B cell (primary cell): ENCODE data around the gene RFX3. TPM values are rescaled to one million over a fixed set of nuclear protein-coding genes. Genes with fewer than 3 reads are reported as not detected.

Source experiments
- ATAC-seq: fragments of 200-7000 bp; cut with Tn5 transposase; one replicate; pipeline ENCODE4 v1.10.0; 2021; ENCODE audit warnings: low read depth, mild to moderate bottlenecking, moderate number of reproducible peaks, moderate library complexity
- CTCF ChIA-PET: fragments of 350-600 bp; sonication (Branson Sonifier 250); formaldehyde crosslinking; loops from one replicate; lab custom pipeline; 2021; ENCODE audit warnings: antibody characterized with exemption, inconsistent platforms; lab: Charles Lee
- POLR2A ChIA-PET: fragments of 350-600 bp; sonication (Branson Sonifier 250); formaldehyde crosslinking; loops from one replicate; lab custom pipeline; 2021; ENCODE audit warnings: antibody characterized with exemption; lab: Charles Lee
- DNase-seq: peaks from one replicate; pipeline ENCODE4 v3.0.0; 2013
- H2AFZ ChIP-seq: 2 replicates; pipeline ENCODE4 v1.6.1; 2012; ENCODE audit warnings: mild to moderate bottlenecking, low read depth, low read length; ENCODE audit not compliant: insufficient read depth, poor library complexity, severe bottlenecking
- H3K27ac ChIP-seq, 2 donors: 1 replicate in 1 of 2; 2 replicates in 1 of 2; pipeline ENCODE4 v1.5.1; 2012 to 2013; ENCODE audit warnings: low read length in 2 of 2, mild to moderate bottlenecking in 2 of 2, moderate library complexity in 1 of 2
- H3K27me3 ChIP-seq, 4 experiments: fragments of 200-600 bp in 1 of 4; sonication (generic) in 1 of 4; replicated peaks in 1 of 4; 1 replicate in 2 of 4; 2 replicates in 2 of 4; pipeline versions ENCODE4 v1.6.1 to v1.7.0; 2013 to 2016; ENCODE audit warnings: low read length in 3 of 4, mild to moderate bottlenecking in 2 of 4, mixed read lengths in 1 of 4, moderate library complexity in 1 of 4; ENCODE audit not compliant: insufficient read depth in 4 of 4, control insufficient read depth in 3 of 4; ENCODE audit errors: control extremely low read depth in 1 of 4
- H3K36me3 ChIP-seq, 2 experiments: replicated peaks in 1 of 2; 1 replicate in 1 of 2; 2 replicates in 1 of 2; pipeline versions ENCODE4 v1.6.1 to v1.7.1; 2013; ENCODE audit warnings: low read length in 1 of 2; ENCODE audit not compliant: insufficient read depth in 2 of 2, control insufficient read depth in 1 of 2; ENCODE audit errors: control extremely low read depth in 1 of 2, extremely low read depth in 1 of 2
- H3K4me1 ChIP-seq, 2 donors: fragments of 200-600 bp in 1 of 2; sonication (generic) in 1 of 2; 1 replicate in 1 of 2; 2 replicates in 1 of 2; pipeline versions ENCODE4 v1.5.1 to v1.6.1; 2013 to 2017; ENCODE audit warnings: low read length in 2 of 2; ENCODE audit not compliant: control insufficient read depth in 2 of 2, insufficient read depth in 2 of 2
- H3K4me2 ChIP-seq: replicated peaks from 2 replicates; pipeline ENCODE3; 2012; ENCODE audit warnings: mild to moderate bottlenecking, low read depth, low read length; ENCODE audit not compliant: poor library complexity, severe bottlenecking
- H3K4me3 ChIP-seq, 5 experiments: fragments of 200-600 bp in 1 of 5; sonication (generic) in 1 of 5; 1 replicate in 3 of 5; 2 replicates in 2 of 5; pipeline versions ENCODE4 v1.5.1 to v1.7.0; 2011 to 2016; ENCODE audit warnings: low read length in 4 of 5, mild to moderate bottlenecking in 4 of 5, low read depth in 2 of 5, control low read depth in 1 of 5, moderate library complexity in 1 of 5; ENCODE audit not compliant: insufficient read depth in 1 of 5; ENCODE audit errors: control extremely low read depth in 1 of 5, extremely low read depth in 1 of 5
- H3K79me2 ChIP-seq: fragments of 200-600 bp; sonication (generic); one replicate; pipeline ENCODE4 v1.6.0; 2016; ENCODE audit warnings: low read length; ENCODE audit not compliant: control insufficient read depth, insufficient read depth
- H3K9ac ChIP-seq: fragments of 200-600 bp; sonication (generic); 2 replicates; pipeline ENCODE4 v1.6.1; 2017; ENCODE audit warnings: mild to moderate bottlenecking, low read length, moderate library complexity
- H3K9me3 ChIP-seq, 3 donors: one replicate each; pipeline versions ENCODE4 v1.6.1 to v1.7.1; 2013; ENCODE audit warnings: low read length in 2 of 3; ENCODE audit not compliant: control insufficient read depth in 2 of 3, insufficient read depth in 1 of 3; ENCODE audit errors: control extremely low read depth in 1 of 3
- H4K20me1 ChIP-seq: 2 replicates; pipeline ENCODE4 v1.6.0; 2012; ENCODE audit warnings: mild to moderate bottlenecking, low read length; ENCODE audit not compliant: insufficient read depth, control insufficient read depth, poor library complexity, severe bottlenecking
- H3K27ac Mint-ChIP-seq: one replicate; pipeline ENCODE4 v1.8.0; 2021; ENCODE audit warnings: mixed read lengths
- H3K27me3 Mint-ChIP-seq: one replicate; pipeline ENCODE4 v1.8.0; 2021; ENCODE audit warnings: mixed read lengths
- H3K4me1 Mint-ChIP-seq: one replicate; pipeline ENCODE4 v1.8.0; 2021; ENCODE audit warnings: mixed read lengths
- H3K4me3 Mint-ChIP-seq: one replicate; pipeline ENCODE4 v1.8.0; 2021; ENCODE audit warnings: mixed read lengths
- H3K9me3 Mint-ChIP-seq: one replicate; pipeline ENCODE4 v1.8.0; 2022; ENCODE audit warnings: mixed read lengths; ENCODE audit not compliant: insufficient read depth
- EZH2 ChIP-seq: IDR thresholded peaks from 2 replicates; pipeline ENCODE4 v1.6.1; 2012; ENCODE audit warnings: borderline replicate concordance, low read depth, mild to moderate bottlenecking, moderate library complexity, low read length; ENCODE audit not compliant: insufficient read depth, poor library complexity, severe bottlenecking
- WGBS: methylation state at CpG from one replicate; pipeline ENCODE4 v1.1.5; 2013; ENCODE audit warnings: missing lambda C conversion rate; ENCODE audit not compliant: insufficient coverage; 5-methylcytosine and 5-hydroxymethylcytosine counted together
- intact Hi-C: fragments of 100-400 bp; cut with micrococcal nuclease; formaldehyde crosslinking; loops from one replicate; pipeline ENCODE4 v1.10.0; 2022
- polyA plus RNA-seq: library from polyadenylated mRNA; depleted of rRNA; stranded (reverse); fragments of >200 nt; gene quantifications from 2 replicates; pipeline ENCODE4 v1.2.3, GENCODE V29; 2012
- total RNA-seq, 2 donors: library from RNA; stranded (reverse); fragments of 120-200 nt in 1 of 2; gene quantifications; 1 replicate in 1 of 2; 2 replicates in 1 of 2; pipeline versions ENCODE4 v1.2.3 to v1.2.4, GENCODE V29; 2013 to 2022
- TF ChIP-seq, protein P1 (sequence below): fragments of 200-600 bp; IDR thresholded peaks from one replicate; pipeline ENCODE4 v1.8.0; 2022; ENCODE audit warnings: antibody characterized with exemption, mild to moderate bottlenecking

The RFX3 gene
- total and polyA plus RNA-seq, 2 donors (not counting 1 experiment from before 2014, with no cell fraction given): 6.1 to 39.1 TPM

DNA sequence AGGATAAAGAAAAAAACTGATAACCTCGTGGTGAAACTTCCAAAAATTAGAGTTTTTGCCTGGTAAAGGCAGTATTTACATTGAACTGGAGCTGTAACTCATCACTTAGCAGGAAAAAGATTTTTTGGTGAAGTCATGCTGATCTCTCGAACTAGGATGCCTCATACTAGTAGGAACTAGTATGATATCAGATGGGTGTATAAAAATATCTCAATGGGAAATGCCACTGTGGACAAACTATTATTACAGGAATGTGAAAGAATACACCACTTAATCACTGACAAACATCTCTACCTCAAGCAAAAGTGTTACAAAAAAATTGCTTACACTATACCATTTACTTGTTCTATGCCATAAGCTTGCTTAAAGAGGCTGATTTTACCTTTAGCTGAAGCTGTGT is 28.4 kb downstream of the RFX3 start:
- Histone ChIP-seq H3K79me2 (peaks cover 13% of the 10 kb centered on the region), H3K4me2 (no peak overlapping the region), H3K36me3 (no peaks in the 10 kb centered on the region), H3K4me3 (no peak overlapping the region), H3K9me3 (no peaks in the 10 kb centered on the region), H3K9ac (no peak overlapping the region), H3K4me1 (no peaks in the 10 kb centered on the region), H3K27ac (no peak overlapping the region), H3K27me3 (no peaks in the 10 kb centered on the region), H2AFZ (no peak overlapping the region), H4K20me1 (no peaks in the 10 kb centered on the region)
- peaks cover 2% of the 10 kb centered on the region for H3K9me3 Mint-ChIP-seq
- intact Hi-C loops: no loop called here
- no peak overlapping the region for H3K4me3 Mint-ChIP-seq
- H3K27me3 Mint-ChIP-seq: no peaks in the 10 kb centered on the region
- ATAC-seq (no peak), DNase-seq (no peak)
- no CpG with 5 or more reads among the region's 2 CpGs for WGBS
- H3K27ac Mint-ChIP-seq: no peak overlapping the region
- TF ChIP-seq, protein P1, sequence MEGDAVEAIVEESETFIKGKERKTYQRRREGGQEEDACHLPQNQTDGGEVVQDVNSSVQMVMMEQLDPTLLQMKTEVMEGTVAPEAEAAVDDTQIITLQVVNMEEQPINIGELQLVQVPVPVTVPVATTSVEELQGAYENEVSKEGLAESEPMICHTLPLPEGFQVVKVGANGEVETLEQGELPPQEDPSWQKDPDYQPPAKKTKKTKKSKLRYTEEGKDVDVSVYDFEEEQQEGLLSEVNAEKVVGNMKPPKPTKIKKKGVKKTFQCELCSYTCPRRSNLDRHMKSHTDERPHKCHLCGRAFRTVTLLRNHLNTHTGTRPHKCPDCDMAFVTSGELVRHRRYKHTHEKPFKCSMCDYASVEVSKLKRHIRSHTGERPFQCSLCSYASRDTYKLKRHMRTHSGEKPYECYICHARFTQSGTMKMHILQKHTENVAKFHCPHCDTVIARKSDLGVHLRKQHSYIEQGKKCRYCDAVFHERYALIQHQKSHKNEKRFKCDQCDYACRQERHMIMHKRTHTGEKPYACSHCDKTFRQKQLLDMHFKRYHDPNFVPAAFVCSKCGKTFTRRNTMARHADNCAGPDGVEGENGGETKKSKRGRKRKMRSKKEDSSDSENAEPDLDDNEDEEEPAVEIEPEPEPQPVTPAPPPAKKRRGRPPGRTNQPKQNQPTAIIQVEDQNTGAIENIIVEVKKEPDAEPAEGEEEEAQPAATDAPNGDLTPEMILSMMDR: no peak
- no peak for TF ChIP-seq EZH2
- H3K4me1 Mint-ChIP-seq: peaks cover 24% of the 10 kb centered on the region
- POLR2A ChIA-PET: no interaction called here
- CTCF ChIA-PET: no interaction called here

DNA sequence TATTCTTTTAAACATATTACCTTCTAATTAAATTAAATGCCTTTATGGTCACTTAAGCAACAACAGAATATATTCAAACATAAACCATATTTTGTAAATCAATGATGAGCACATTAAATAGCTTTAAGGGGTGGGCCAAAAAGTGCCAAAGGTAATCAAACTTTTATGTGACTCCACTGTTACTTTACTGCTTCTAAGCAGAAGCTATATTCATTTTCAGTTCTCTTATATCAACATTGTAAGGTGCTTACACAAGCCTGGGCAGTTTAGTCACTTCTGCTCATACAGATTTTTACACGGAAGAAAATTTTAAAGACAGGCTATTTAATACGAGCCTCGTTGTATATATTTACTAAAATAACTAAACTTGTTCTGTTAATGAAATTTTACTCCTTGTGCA is 29.9 kb downstream of the RFX3 start:
- Histone ChIP-seq H3K4me1 (no peaks in the 10 kb centered on the region), H3K4me3 (no peak overlapping the region), H3K27ac (no peak overlapping the region), H3K9ac (no peak overlapping the region), H4K20me1 (no peaks in the 10 kb centered on the region), H2AFZ (no peak overlapping the region), H3K9me3 (no peaks in the 10 kb centered on the region), H3K79me2 (peaks cover 23% of the 10 kb centered on the region), H3K4me2 (no peak overlapping the region), H3K27me3 (no peaks in the 10 kb centered on the region), H3K36me3 (no peaks in the 10 kb centered on the region)
- ChIA-PET POLR2A (no interaction called here), CTCF (interaction anchor here (0.9 kb wide), 1 partner anchor 11 kb away, joined by 3 read pairs; no protein-coding TSS in a partner anchor)
- TF ChIP-seq EZH2: no peak
- TF ChIP-seq, protein P1: no peak
- no peak overlapping the region for H3K4me3 Mint-ChIP-seq
- H3K27me3 Mint-ChIP-seq: no peaks in the 10 kb centered on the region
- H3K9me3 Mint-ChIP-seq: peaks cover 2% of the 10 kb centered on the region
- no CpG with 5 or more reads among the region's 3 CpGs for WGBS
- H3K4me1 Mint-ChIP-seq: peaks cover 24% of the 10 kb centered on the region
- ATAC-seq (no peak), DNase-seq (no peak)
- intact Hi-C loops: loop anchor here (2.0 kb wide), 1 partner anchor 15 kb away; no protein-coding TSS in a partner anchor
- no peak overlapping the region for H3K27ac Mint-ChIP-seq
